NCI-H2227 (cell line): Measurements from ENCODE around the gene WNT11.

Source experiments
- DNase-seq: peaks from one replicate; lab custom pipeline; 2025; ENCODE audit not compliant: unreplicated experiment; lab: John Stamatoyannopoulos, UW

WNT11 gene

DNA sequence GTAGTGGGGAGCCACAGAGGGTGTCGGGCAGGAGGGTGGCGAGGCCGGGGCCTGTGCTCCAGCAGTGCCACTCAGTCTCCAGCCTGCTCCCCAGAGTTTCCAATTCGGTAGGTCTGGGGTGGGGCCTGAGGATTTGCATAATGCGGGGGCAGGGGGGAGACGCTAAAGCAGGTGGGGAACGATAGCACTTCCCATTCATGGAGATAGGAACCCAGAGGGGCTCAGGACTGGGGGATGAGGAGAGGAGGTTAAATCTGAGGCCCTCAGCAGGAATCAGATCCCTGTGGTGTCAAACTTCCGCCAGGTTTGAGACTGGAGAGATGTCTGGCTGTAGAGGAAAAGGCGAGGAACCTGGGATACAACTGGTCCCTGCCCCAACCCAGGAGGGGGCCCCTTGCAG, 29.8 kb downstream of the WNT11 start:
- DNase-seq: no peak

DNA sequence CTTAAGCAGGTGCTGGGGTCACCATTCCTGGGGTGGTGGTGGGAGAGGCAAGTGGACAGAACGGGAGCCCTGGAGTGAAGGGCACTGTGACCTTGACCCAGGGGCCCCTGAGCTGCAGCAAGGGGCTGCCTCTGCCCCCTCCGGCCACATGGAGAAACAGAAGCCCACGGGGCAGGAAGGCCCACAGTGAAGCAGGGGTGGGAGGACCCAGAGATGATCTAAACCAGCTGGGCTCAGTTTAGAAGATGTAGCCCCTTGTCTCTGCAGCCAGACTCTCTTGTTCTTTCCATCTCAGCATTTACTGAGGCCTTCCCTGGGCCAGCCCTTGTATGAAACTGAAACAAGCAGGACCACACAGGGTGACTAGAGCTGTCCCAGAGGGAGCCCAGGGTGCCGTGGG, 30.5 kb downstream of the WNT11 start:
- no peak for DNase-seq

GRCh38 chr11:76174330-76174729, 32.0 kb downstream of the WNT11 start:
- no peak for DNase-seq

DNA sequence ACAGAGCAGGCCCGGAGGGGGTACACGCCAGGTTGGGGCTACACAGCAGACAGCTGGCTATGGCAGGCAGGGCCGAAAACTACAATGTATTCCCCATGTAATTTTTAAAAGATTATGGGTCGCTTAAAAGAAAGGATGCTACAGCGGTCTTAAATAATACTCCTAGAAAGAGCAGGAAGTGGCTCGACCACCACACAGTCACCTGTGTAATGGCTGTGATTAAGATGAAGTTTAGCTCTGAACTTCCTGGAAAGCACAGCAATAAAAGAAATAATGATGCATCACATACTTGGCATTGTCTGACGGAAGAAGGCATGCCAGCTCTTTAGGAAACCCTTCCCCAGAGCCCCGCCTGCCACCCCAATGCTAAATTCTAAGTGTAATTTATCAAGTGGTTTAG, 32.6 kb downstream of the WNT11 start:
- no peak for DNase-seq

GRCh38 chr11:76172583-76172982, 33.7 kb downstream of the WNT11 start:
- DNase-seq: peak; percentile 49

- no peak for DNase-seq
Measured at GRCh38 chr11:76170468-76170867, 35.8 kb downstream of the WNT11 start.

DNA sequence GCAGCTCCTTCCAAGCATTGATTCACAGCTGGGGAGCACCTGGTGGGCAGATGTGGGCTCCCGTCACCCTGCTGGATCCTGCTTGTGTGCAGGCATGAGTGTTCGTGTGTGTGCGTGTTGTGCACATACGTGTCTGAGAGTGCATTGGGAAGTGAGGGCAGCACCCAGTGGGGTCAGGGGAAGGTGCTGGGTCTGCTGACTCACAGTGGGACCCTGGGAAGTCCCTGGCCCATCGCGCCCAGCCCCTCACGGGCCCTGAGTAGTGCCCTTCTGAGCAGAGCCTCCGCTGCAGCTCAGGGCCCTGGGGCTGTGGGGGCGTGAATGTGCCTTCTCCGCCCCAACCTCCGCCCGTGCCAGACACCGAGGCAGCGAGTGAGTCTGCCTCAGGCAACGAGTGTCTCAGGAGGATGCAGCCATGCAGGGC, 36.8 kb downstream of the WNT11 start:
- DNase-seq: no peak

DNA sequence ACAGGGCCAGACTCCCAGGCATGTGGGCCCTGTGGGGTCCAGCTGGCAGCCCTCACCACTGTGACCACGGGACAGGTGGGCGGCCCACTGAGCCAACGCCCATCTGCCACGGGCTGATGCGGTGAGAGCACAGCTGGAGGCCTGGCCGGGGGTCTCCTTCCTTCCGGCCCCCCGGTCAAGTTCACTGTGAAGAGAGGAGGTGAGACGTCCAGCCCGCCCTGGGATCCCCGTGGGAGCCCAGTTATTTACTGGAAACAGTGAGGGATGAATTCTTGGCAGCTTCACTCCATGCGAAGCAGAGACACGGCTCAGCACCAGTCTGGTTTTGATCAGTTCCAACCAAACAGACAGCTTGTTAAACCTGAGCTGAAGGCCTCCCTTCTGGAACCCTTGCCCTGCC, 38.7 kb downstream of the WNT11 start:
- no peak for DNase-seq

- no peak for DNase-seq
Measured at GRCh38 chr11:76166314-76166713, 40.0 kb downstream of the WNT11 start.

DNA sequence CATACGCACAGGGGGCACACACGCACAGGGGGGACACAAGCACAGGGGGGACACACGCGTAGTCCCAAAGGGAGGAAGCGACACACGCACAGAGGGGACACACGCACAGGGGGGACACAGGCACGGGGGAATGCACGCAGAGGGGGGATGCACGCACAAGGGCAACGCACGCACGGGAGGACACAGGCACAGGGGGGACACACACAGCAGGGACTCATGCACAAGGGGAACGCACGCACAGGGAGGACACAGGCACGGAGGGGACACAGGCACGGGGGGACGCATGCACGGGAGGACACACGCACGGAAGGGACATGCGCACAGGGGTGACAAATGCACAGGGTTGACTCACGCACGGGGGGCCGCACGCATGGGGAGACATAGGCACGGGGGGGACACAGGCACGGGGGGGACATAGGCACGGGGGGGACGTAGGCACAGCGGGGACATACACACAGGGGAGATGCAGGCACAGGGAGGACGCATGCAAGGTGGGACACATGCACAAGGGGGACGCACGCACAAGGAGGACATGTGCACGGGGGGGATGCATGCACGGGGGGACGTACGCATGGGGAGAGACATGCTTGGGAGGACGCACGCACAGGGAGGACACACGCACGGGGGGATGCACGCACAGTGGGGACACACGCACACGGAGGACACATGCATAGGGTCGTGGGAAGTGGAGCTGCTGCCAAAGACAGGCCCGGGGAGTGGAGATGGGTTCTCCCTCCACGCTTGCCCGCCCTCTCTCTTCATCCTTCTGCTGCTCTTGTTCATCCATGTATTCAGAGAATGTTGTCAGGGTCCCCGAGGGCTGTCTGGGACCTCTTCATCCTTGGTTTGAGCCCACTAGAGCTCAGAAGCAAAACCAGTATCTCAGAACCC, 41.2 kb downstream of the WNT11 start:
- no peak for DNase-seq

DNA sequence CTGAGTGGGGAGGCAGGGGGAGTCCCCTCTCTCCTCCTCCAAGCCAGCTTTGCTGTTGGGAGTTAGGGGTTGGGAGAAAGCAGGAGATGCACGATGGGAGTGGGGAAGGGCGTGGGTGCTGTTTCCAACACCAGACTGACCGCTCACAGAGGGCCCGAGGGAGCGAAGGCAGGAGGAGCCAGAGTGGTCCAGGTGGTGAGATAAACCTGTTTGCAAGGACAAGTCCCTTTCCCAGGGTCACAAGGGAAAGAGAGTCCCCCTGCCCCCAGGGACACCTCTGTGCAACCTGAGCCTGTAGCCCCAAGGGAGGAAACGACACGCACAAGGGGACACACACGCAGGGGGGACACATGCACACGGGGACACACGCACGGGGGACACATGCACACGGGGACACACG, 42.2 kb downstream of the WNT11 start:
- no peak for DNase-seq

DNA sequence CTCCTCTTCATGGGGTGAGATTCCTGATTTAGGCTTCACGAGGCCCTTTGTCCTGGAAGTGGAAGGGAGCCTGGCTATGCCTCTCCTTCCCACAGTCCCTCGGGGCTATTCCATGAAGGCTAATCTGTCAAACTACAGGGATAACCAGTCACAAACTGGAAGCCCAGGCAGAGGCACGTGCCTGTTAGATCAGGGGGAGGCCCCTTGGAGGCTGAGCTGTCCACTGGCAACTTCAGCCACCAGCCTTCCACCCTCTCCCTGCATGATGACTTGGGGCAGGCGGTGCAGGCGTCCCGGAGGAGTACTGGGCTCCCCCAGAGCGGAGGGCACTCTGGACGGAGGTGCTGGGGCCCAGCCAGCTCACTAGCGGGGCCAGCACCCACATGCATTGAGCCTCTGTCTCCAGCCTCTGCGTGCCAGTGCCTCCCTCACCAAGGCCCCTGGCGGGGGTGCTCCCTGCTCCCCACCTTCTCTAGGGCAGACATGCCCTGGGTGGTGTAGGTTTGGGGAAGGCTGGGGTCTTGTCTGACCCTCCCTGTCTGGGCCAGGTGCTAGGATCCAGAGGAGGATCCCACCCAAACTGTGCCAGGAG, 42.9 kb downstream of the WNT11 start:
- no peak for DNase-seq

- DNase-seq: no peak
Measured at GRCh38 chr11:76162336-76163288, 43.7 kb downstream of the WNT11 start.

GRCh38 chr11:76161261-76161961, 44.9 kb downstream of the WNT11 start:
- peak; percentile 19 for DNase-seq

DNA sequence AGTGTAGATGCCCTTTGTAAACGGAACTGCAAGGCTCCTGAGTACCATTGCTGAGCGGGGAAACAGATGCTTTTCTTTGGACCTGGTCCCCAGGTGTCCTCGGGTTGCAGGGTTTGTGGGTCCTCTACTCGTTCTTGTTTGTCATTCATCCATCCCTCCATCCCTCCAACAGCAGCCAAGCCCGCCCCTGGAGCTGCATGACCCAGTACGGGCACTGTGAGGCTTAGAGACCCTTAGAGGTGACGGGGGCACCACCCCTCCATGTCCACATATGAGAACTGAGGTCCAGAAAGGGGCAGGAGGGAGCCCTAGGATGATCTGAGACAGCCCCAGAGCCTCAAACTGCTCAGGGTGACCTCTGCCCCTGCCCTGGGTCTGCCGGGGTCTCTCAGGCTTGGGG, 45.4 kb downstream of the WNT11 start:
- DNase-seq: no peak

DNA sequence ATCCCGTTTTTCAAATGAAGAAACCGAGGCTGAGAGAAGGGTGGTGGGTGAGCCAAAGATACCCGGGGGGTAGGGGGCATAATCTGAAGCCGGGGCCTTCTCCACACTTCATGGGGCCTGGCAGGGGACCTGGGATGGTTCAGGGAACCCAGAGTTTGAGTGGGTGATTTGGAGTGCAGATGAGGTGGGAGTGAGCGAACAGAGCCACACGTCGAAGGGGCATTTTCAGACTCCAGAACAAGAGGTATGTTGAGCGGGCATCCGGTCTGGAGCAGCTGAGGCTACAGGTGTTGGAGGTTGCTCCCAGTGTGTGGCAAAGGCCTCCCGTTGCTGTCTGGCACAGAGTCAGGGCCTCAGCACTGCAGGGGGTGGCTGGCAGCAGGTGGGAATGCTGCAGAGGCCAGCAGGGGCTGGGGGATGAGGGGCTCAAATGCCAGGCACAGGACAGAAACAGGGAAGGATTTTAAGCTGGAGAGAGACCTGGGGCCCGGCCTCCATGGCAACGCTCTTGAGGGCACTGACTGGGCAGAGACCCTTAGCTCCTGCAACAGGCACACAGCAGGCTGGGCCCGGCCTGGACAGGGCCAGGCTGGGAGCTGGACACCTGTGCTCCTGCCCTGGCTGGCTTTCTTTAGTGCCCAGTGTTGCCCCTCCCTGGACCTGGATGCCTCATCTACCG, 46.2 kb downstream of the WNT11 start:
- no peak for DNase-seq

DNA sequence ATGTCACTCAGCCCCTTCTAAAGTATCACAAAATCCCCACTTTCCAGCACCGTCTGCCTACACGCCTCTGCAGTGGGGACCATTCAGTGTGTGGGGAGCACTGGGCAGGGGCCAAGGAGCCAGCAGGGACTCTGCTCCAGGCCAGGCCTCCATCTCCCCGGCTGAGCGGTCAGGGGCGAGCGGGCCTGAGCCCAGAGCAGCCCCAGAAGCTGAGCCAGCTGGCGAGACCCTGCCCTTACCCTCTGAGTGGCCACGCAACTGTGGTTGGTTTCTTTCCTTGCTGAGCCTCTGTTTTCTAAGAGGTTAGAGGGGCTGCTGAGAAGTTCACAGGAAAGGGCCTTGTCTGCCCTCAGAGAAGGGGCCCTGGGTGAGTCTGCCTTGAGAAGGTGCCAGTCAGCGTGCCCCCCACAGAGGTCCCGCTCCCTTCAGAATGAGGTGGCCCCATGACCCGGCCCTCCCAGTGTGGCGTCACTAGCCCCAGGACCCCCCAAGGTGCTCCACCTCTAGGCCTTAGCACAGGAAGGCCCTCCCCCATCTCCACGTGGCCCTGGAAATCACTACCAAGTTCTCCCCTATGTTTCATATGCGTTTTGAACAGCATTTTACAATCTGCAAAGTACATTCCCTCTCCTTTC, 46.9 kb downstream of the WNT11 start:
- no peak for DNase-seq

- DNase-seq: no peak
Measured at GRCh38 chr11:76158394-76159302, 47.7 kb downstream of the WNT11 start.

DNA sequence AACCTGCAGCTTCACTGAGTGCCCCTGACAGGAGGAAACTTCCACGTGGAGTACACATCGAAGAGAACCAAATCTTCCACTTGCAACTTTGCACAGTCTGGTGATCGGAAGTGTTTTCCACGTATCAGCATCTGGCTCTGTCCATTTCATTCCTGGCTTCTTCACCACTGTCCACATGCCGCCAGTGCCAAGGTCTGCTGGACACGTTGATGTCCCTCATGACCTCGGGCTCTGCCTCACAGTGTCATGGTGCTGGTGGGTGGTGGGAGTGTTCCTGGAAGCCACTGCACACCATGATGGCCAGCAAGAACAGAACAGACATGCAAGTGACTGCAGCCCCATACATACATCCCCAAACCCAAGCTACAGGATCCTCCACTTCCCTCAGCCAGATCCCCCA, 48.4 kb downstream of the WNT11 start:
- no peak for DNase-seq
